Gastrocnemius medialis (tissue), 4 donors: ENCODE results near the gene DIAPH3.

Source experiments
- CTCF ChIP-seq, 5 experiments: fragments of 450-650 bp in 3 of 5; fragments of 200-600 bp in 2 of 5; sonication (generic) in 2 of 5; IDR thresholded peaks in 4 of 5; conservative IDR thresholded peaks in 1 of 5; 1 replicate in 4 of 5; 2 replicates in 1 of 5; pipeline ENCODE4 v1.5.1; 2016 to 2019; ENCODE audit warnings: antibody characterized with exemption in 5 of 5, mild to moderate bottlenecking in 3 of 5, moderate library complexity in 3 of 5
- POLR2A ChIP-seq, 2 donors: fragments of 450-650 bp; IDR thresholded peaks; one replicate each; pipeline ENCODE4 v1.6.1; 2017; ENCODE audit warnings: antibody characterized with exemption in 2 of 2, mild to moderate bottlenecking in 2 of 2, moderate library complexity in 2 of 2

DNA sequence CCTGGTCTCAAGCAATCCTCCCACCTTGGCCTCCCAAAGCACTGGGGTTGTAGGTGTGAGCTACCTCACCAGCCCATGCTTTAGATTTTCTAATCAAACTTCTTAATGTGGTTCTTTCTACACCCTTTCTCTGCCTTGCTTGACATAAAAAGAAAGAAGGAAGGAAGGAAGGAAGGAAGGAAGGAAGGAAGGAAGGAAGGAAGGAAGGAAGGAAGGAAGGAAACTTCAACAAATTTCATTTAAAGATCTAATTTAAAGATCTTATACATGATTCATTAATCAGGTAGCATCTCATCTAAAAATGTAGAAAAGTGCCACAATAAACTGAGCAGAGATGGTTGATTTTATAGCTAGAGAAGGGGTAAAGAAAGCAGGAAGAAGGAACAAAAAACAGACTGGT, 215.0 kb downstream of the DIAPH3 start:
- no peak for TF ChIP-seq CTCF (IDR thresholded peaks at IDR 0.05 in 4 of 5, conservative IDR thresholded peaks at IDR 0.05 in 1 of 5)
- TF ChIP-seq POLR2A (IDR thresholded peaks at IDR 0.05), result no peak
